ENCODE data around the gene C6orf118.
A peak's percentile ranks its signal among the peaks of the same experiment; 100 is the strongest.

C6orf118 gene

DNA sequence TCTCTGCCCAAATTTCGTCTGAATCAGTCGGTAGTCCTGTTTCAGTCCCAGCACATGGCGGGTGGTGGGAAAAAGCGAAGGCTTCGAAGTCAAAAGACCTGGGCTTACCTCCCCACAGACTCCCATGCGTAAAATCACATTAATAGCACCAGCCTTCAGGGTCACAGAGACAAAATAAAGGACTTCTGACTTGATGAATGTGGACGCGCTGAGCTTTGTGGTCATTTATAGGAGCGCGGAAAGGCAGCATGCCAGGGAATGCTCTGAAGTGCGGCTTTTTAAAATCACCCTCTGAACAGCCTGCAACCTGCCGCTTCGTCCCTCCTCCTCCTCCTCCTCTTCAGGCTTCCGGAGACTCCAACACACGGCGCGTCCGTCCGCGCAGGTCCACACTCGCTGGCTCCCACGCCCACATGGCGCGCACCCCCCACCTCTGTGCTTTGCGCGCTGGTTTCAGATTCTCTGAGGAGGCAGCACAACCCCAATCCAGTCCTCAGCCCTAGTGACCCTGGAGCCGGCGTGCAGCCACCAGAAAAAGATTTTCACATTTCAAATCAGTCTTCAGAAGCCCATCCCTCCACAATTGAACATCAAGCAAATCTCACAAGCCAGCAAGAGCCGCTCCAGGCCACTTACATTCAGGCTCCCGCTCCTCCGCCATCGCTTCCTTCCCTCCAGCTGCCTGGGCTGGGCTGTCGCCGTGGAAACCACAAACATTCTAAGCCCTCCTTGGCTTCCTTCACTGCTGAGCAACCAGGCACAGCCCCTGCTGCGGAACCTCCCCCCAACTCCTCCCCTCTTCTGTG, at the start of gene C6orf118:
TSS of gene C6orf118 (minus strand) at position 680 of the 806 bp plus-strand sequence. CDS start at position 661, 19 bp downstream.
- peak; percentile 13 for DNase-seq

DNA sequence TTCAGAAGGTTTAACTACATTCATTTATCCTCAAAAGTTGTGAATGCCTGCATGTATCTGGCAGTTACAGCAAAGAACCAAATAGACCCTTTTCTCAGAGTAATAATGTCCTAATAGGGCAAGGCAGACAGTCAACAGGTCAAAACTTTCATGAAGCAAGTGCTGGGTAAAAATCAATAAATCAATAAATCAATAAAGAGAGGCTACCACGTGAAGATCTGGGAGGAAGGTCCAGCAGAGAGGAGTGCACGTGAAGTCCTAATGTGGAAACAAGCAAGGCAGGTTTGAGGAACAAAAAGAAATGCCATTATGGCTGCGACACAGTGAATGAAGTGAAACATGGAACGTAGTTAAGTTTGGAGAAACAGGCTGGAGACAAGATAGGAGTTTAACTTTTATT, 36.3 kb upstream of the C6orf118 start:
- no peak for DNase-seq

DNA sequence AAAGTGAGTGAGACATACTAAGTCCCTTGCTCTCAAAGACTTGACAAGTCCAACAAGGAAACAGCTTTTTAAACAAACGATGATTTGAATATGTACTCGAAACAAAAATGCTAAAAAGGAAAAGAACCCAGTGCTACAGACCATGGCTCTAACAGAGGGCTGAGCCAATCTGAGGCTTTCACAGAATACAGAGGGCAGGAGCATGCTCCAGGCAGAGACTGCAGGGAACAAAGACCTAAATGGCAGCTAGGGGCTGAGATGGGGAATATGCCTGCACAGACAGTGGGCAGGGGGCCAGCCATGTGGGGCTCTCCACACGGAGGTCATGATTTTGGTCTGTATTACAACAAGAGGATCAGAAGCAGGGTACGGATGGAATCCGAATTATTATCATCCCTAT, 31.1 kb upstream of the C6orf118 start:
- no peak for DNase-seq

DNA sequence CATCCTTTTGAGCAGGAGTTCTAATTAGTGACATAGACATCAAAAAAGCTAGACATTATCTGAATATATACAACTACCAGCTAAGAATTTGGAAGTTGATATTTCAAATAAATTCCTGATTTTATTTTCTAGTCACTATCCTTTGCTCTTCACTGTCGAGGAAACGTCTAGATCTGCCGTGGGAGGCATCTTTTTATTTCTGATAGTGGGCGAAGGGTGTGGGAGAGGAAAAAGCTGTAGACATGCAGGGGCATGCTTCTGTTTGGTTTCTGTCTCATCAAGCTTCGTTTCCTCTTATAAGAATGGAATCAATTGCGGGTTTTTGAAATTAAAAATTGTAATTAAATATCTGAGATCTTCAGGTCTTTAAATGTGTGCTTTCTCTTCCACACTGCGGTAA, 16.2 kb upstream of the C6orf118 start:
- no peak for DNase-seq

DNA sequence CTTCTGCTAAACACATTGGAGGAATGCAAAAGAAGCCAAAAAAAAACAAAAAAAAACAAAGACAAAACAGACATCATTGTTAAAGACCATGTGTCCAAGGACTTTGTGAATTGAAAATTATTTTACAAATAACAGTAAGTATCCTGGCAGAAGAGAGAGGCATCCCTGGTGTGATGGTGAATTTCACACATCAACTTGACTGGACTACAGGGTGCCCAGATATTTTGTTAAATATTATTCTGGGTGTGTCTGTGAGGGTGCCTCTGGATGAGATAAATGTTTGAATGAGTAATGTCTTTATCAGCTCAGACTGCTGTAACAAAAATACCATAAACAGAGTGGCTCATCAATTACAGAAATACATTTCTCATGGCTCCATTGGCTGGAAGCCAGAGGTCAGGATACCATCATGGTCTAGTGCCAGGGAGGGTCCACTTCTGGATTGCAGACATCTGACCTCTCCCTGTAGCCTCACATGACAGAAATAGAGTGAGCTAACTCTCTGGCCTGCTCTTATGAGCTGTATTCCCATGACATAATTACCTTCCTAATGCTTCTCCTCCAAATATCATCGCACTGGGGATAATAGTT, 12.2 kb upstream of the C6orf118 start:
- no peak for DNase-seq

DNA sequence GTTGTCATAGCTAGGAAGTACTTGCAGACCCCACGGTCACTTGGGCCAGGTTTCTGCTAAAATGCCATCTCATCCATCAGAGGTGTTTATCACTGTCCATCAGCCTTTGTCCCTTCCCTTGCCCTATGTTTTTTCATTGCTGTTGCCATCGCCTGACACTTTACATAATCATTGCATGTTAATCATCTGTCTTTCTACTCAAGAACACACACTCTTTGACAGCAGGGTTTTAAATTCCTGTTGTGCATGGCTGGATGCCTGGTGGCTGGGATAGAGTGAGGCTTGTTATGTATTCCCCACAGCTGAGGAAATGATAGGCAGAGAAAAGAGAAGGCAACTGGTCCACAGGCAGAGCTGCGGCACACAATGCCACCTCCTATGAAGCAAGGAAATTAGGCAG, 11.7 kb upstream of the C6orf118 start:
- DNase-seq = no peak

DNA sequence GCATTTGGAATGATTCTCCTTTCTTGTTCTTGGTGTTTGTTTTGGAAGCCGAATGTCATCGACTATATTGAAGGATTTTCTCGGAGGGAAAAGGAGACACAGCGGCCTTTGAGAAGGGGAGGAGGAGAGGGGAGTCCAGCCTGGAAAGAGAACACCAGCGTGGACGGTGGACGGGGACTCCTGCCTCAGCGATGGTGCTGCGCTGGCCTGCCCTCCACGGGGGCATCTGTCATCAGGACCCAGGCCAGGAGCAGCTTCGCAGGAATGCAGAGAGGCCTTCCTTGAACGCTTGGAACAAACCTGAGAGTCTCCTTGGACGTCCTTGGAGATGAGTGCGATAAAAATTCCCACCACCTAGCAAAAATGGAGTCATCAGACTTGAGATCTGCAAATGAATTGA, 8.3 kb upstream of the C6orf118 start:
- no peak for DNase-seq

DNA sequence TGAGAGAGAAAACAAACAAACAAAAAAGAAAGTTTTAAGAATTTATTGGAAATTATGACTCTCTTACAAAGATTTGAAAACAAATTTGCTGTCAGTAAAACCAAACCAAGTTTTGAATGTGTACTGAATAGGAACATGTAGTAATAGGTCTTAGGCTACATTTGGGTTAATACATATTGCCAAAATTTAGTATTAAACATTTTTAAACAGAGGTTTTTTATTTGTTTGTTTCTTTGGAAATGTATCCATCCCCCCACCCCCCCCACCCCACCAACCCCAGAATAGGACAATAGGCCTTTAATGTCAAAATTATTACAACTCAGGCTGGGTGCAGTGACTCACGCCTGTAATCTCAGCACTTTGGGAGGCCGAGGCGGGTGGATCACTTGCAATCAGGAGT, 2.5 kb downstream of the C6orf118 start:
- DNase-seq = no peak

DNA sequence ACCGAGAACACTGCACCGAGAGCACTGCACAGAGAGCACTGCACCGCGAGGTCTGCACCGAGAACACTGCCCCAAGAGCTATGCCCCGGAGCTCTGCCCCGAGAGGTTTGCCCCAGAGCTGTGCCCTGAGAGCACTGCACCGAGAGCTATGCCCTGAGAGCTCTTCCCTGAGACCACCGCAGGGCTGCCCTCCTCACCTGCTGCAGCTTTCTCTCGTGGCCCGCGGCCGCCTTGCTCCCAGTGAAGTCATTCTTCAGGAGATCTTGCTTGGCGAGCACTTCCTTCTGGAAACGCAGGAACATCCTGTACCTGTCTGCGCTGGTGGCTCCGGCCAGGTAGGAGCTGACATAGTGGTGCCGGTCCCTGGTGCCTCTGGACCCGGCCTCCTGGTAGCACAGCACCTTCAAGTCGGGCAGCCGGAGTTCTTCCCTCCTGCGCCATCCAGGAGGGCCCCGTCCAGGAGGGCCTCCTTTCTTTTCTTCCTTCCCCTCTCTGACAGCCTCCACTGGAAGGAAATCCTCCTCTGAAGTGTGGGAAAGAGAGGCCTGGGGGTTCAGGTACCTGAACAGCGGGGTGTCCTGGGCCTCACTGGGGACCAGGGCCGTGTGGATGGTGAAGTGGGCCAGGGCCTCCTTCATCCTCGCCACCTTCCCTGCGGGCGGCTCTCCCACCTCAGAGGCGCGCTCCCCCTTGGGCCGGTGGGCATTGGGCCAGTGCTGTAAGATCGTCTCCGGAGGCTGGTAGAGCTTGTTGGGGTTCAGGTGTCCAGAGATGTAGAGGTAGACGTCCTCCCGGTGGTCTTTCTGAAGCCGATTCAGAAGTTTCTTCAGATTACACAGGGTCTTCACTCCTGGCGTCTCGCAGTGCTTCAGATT, 7.8 kb downstream of the C6orf118 start:
- no peak for DNase-seq

DNA sequence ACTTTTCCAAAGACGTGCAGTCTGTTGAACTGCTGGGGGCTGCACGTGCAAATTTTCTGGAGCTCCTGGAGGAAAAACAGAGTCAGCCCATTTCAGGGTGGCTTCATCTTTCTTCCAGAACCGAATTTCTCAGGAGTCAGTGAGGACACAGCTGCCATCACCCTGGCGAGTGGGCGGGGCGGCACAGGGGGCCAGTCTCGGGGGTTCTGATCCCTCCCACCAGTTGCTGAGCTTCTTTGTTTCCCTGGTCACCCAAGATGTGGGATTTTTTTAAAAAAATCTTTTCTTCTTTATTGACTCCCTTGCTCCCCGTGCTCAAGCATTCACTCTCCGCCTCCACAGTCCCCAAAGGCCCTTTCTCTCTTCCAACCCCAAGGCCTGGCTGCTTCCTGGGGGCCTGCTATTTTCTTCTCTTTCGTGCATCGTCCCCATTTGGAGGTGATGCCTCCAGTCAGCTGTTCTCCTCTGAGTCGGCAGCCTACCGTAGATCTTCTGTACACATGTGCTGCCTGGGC, 8.9 kb downstream of the C6orf118 start:
- DNase-seq = no peak

DNA sequence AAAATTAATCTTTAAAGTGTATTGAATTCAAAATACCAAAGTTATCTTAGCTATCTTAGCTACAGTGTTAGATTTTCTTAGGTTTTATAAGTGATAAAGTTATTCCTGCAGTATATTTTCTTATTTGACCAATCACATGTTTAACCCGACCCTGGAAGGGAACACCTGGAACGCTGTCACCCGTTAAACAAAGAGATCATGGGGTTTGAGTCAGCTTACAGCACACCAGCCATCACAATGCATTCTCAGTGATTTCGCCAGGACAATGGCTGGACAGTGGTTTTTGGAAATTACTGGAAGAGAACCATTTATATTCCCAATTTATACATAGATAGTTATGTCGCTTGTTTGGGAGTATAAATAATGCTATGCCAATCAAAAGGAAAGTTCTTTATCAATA, 10.5 kb downstream of the C6orf118 start:
- DNase-seq = no peak

DNA sequence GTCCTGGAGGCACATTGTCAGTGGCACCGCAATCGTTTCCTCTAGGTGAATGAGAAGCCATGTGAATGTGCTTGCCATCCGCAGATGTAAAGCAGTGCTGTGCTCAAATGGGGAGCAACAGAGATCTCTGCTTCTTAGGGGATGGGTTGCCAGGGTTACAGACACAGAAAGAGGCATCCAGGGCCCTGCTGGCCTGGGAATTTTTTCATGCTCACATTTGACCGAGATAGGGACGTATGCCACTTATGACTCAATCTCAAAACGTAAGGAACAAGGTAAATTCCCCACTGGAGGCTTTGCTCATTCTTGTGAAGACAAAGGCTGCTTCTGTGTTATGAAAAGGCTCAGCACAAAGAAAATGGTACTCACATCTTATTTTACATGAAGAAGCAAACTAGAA, 11.0 kb downstream of the C6orf118 start:
- no peak for DNase-seq

DNA sequence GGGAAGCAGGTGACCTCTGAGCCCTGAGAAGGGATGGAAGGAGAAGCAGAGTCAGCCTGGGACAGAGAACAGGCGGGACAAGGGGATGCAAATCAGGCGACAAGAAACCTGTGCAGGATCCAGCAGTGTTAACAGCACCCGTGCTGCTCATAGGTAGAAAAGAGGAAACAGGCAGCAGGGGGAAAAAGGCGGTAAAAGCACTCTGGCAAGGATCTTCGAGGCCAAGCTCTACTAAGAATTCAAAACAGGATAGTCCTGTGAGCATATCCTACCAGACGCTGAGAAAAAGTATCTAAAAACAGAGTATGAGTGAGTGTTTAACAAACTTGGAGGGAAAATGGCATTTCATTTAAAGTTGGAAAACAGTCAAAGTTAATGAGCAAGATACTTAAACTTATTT, 16.7 kb downstream of the C6orf118 start:
- no peak for DNase-seq

DNA sequence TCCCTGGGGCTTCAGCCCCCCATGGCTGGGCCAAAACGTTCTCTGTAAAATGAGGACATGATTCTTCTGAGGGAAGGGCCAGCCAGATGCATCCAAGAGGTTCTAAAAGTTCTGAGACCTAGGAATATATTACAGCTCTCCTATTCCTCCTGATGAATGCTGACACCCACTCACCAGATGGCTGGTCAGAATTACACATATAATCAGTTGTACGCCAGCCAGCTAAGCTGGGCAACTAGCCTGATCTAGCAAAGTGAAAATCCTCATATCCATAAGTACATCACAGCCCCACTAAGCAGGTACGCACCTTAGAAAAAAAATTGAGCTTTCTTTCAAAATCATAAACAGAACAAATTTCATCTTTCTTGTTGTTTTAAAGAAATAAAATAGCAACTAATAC, 34.8 kb downstream of the C6orf118 start:
- no peak for DNase-seq

DNA sequence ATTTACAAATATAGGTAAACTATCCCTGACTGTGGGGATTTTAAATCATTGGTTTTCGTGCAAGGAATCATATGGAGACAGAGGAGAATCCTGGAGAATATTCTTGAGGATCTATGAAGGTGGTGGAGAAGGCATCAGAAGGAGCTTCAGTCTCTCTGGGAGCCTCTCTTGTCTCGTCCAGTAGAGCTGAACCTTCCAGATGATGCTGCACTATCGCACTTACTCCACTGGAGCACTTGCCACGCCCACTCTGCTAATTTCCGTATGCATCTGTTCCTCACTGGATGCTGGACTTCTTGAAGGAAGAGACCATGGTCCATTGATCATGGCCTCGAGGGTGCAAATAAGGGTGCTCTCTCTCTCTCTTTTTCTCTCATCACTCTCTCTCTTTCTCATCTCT, 36.8 kb downstream of the C6orf118 start:
- DNase-seq = no peak

DNA sequence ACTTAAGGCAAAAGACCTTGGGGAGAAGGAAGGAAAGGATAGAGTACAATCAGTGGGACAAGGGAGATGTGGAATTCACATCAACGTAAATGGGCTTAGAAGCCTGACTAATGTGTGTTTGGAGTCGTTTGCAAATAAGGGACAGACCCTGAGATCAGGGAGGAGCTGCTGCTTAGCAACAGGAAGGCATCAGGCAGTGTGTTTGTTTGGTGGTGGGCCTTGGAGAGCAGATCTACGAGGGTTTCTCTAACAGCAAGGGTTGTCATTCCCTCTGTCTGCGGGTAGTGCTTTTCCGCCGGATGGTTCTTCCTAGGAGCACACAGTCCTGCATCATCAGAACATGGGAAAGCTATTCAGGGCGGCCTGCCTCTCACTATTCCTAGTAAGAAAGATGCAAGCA, 40.4 kb downstream of the C6orf118 start:
- no peak for DNase-seq

DNA sequence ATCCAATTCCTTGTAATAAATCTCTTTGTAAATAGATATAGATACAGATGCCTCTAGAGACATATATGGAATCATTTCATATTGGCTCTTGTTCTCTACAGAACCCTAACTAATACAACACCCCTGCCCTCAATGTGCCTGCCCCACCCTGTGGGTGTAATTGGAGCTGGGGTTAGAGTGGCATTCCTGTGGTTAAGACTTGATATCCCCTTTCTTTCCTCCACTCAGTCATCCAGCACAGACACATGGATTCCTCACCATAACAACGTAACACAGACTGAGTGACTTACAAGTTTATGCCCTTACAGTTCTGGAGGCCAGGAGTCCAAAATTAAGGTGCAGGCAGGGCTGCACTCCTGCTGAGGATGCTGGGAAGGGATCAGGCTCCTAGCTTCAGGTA, 42.8 kb downstream of the C6orf118 start:
- no peak for DNase-seq

DNA sequence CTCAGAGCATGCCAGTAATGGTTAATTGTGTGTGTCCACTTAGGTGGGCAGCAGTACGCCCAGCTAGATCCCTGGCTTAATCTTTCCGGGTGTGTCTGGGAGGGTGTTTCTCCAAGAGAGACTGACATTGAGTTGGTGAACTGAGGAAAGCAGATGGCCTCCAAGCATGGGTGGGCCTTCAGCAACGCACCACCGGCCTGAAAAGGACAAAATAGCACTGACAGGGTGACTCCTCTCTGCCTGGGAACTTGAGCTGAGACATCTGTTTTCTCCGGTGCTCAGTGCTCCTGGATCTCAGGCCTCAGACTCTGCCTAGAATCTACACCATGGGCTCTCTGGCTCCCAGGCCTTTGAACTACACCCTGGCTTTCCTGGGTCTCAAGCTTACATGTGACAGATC, 43.2 kb downstream of the C6orf118 start:
- DNase-seq = no peak

DNA sequence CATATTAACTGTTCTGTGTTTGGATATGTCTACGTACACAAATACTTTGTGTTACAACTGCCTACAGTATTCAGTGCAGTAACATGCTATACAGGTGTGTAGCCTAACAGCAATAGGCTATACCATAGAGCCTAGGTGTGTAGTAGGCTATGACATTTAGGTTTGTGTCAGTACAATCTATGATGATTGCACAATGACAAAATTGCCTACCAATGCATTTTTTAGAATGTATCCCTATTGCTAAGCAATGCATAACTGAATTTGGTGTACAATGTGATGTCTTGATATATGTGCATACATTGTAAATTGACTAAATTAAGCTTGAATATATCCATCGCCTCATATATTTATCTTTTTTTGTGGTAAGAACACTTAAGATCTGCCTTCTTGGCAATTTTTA, 48.9 kb downstream of the C6orf118 start:
- no peak for DNase-seq

DNA sequence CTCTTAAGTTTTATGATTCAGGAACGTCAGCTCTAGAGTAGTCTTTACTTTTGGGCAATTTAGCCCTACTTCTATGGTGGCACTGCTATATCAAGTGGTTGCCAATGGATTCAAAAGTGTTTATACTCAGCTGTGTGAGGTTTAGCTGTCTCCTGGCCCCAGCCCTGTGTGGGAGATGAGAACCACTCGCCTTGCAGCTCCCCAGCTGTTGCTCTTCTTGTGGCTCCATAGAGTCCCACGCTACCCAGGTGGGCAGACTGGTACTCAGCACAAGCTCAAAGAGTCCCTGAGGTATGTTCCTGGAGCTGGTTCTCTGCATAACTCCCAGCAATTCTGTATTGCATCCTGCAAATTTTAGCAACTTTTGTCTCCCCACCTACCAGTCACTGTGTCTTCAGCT, 59.6 kb downstream of the C6orf118 start:
- DNase-seq = no peak

DNA sequence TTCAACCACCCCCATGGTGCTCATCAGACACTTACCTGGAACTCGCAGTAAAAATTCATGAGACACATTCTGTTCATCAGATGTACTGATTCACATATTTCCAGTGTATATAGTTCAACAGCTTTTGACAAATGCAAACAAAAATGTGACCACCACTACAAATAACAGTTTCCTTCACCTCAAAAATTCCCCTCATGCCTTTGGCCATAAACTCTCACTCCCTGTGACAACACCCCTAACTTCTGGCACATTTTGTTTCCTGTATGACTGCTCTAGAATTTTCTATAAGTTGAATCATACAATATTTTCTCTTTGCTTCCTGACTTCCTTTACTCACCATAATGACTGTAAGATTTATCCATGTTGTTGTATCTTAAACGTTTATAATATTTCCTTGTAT, 63.7 kb downstream of the C6orf118 start:
- DNase-seq = no peak

DNA sequence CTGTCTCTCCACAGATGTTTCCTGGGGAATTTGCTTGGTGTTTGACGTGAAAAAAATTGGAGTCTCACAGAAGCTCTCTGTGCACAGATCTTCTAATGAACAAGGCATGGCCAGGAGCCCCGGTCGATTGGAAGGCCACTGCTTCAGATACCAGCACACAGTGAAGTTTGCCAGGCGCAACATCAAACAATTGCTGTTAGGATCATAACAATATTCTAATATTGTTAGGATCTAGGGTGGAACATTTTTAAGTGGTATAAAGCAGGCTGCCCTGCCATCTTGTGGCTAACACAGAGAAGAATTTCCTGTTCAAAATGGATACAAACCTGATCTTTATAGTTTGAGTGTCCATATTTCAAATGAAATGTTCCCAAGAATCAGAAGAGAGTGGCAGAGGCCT, 64.1 kb downstream of the C6orf118 start:
- peak; percentile 9 for DNase-seq

DNA sequence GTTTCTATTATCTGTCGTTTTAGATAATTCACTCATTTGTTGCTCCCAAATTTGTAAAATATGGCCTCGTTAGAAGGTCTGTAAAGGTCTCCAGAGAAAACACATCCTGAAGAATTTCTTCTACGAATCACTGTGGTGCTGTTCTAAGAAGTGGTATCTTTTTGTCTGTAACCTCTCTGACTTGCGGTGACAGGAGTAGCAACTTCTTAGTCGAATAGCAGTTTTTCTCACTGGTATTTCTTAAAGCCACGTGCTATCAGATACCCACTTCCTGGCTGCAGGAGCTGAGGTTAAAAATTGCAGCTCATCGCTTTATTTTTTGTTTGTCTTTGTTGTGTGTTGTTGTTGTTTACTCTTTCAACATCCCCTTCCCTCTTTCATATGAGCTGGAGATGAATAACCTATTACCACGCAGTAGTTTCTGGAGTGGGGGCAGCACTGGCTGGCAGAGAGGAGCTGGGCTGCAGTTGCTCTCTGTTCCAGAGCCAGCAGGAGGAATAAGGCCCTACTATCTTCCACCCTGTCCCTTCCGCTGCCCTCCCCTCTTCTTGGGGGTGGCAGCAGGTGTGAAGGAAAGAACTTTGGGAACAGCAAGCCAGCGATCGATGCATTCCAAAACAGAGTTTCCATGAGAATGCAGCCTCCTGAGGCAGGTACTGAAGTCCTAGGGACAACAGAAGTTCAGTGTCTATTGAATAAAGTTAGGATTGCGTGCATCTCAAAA, 64.7 kb downstream of the C6orf118 start:
- no peak for DNase-seq

All from RPMI8226 (cell line).